Adrenal gland (tissue), 5 donors: Measurements from ENCODE around the gene LPGAT1.

Experiments used
- CTCF ChIP-seq, 6 experiments: fragments of 450-650 bp in 4 of 6; fragments of 200-600 bp in 2 of 6; sonication (generic) in 1 of 6; IDR thresholded peaks; 1 replicate in 5 of 6; 2 replicates in 1 of 6; pipeline versions ENCODE4 v1.5.1 to v1.8.0; 2016 to 2021; ENCODE audit warnings: antibody characterized with exemption in 6 of 6, mild to moderate bottlenecking in 2 of 6, moderate library complexity in 1 of 6
- POLR2A ChIP-seq, 2 donors: fragments of 450-650 bp; IDR thresholded peaks; one replicate each; pipeline ENCODE4 v1.6.1; 2017; ENCODE audit warnings: antibody characterized with exemption in 2 of 2, mild to moderate bottlenecking in 2 of 2, moderate library complexity in 1 of 2
- donor health status: DM: no; HTN: no; CAD: no.

GRCh38 chr1:211734791-211735190 lies 95.8 kb downstream of the LPGAT1 start:
- TF ChIP-seq CTCF (IDR thresholded peaks at IDR 0.05): no peak
- no peak for TF ChIP-seq POLR2A (IDR thresholded peaks at IDR 0.05)
